Measurements from ENCODE around the gene UNC5CL. TPM values are rescaled to one million over a fixed set of nuclear protein-coding genes. Genes with fewer than 3 reads are reported as not detected.
"Not testable (repeated sequence)": the region's sequence is repeated elsewhere in the genome, so short reads cannot be mapped to it uniquely, and the experiment has no call there.

Gene UNC5CL
- total RNA-seq, 1 donor from 2014 or later = 1.4 TPM

GRCh38 chr6:41009669-41010068 lies 29.4 kb downstream of the UNC5CL start:
- DNase-seq = no peak
- H3K9me3 ChIP-seq = no peaks in the 10 kb centered on the region
- no peak overlapping the region for H3K27ac ChIP-seq
- no peaks in the 10 kb centered on the region for H3K4me1 ChIP-seq
- intact Hi-C loops (cut with DNase I) = no loop called here
- no peaks in the 10 kb centered on the region for H3K36me3 ChIP-seq
- ATAC-seq = no peak
- no peaks in the 10 kb centered on the region for H3K27me3 ChIP-seq
- TF ChIP-seq CTCF (IDR thresholded peaks at IDR 0.05) = no peak
- H3K4me3 ChIP-seq = no peak overlapping the region

GRCh38 chr6:41008011-41008410 lies 31.0 kb downstream of the UNC5CL start:
- Histone ChIP-seq H3K27me3 (no peaks in the 10 kb centered on the region), H3K27ac (no peak overlapping the region), H3K4me1 (no peaks in the 10 kb centered on the region), H3K4me3 (no peak overlapping the region), H3K9me3 (no peaks in the 10 kb centered on the region), H3K36me3 (no peaks in the 10 kb centered on the region)
- no peak for TF ChIP-seq CTCF (IDR thresholded peaks at IDR 0.05)
- intact Hi-C loops (cut with DNase I) = no loop called here
- ATAC-seq (no peak), DNase-seq (no peak)

DNA sequence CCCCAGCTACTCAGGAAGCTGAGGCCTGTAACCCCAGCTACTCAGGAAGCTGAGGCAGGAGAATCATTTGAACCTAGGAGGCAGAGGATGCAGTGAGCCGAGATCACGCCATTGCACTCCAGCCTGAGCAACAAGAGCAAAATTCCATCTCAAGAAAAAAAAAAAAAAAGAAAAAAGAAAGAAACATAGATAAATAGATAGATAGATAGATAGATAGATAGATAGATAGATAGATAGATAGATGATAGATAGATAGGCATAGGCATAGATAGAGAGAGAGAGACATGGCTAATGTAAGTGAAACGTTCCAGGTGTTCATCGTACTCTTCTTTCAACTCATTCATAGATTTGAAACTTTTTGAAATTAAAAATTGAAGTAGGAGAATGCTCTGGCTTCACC lies 32.0 kb downstream of the UNC5CL start:
- ATAC-seq; H3K36me3 ChIP-seq; intact Hi-C loops (cut with DNase I); DNase-seq; H3K27ac ChIP-seq; H3K4me3 ChIP-seq; H3K4me1 ChIP-seq; H3K27me3 ChIP-seq; H3K9me3 ChIP-seq: not testable (repeated sequence)

DNA sequence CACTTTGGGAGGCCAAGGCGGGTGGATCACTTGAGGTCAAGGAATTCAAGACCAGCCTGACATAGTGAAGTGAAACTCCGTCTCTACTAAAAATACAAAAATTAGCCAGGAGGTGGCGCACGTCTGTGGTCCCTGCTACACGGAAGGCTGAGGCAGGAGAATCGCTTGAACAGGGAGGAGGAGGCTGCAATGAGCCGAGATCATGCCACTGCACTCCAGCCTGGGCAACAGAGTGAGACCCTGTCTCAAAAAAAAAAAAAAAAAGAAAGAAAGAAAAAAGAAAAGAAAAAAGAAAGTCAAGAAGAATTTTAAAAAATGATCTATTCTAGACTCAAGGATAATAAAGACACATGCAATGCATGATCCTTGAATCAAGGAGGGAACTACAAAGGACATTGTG lies 32.8 kb downstream of the UNC5CL start:
- H3K36me3 ChIP-seq; intact Hi-C loops (cut with DNase I); H3K4me1 ChIP-seq; H3K27me3 ChIP-seq; H3K27ac ChIP-seq; DNase-seq; H3K4me3 ChIP-seq; H3K9me3 ChIP-seq: not testable (repeated sequence)
- ATAC-seq = peak; percentile 91
- TF ChIP-seq CTCF (IDR thresholded peaks at IDR 0.05) = peak; percentile 73

DNA sequence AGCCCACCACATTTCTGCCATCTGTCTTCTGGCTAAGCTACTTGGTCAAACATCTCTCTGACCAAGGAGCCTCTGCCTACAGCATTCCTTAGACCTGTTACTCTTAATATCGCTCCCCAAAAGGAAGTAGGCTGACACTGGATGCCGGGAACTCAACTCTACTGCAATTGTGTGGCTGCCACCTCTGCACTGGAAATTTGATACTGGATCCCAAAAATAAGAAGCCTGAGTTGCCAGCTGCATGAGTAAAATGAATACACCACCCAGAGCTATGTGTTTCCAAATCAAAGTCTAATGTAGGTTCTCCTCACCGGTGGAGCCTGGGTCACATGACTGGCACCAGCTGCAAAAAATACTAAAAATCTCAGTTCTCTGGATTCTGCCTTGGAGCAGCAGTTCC lies 36.9 kb downstream of the UNC5CL start:
- TF ChIP-seq CTCF (IDR thresholded peaks at IDR 0.05) = no peak
- H3K9me3 ChIP-seq = no peaks in the 10 kb centered on the region
- DNase-seq (no peak), ATAC-seq (no peak)
- H3K4me3 ChIP-seq = no peak overlapping the region
- H3K4me1 ChIP-seq = peaks cover 4% of the 10 kb centered on the region
- intact Hi-C loops (cut with DNase I) = no loop called here
- H3K27me3 ChIP-seq = no peaks in the 10 kb centered on the region
- no peaks in the 10 kb centered on the region for H3K36me3 ChIP-seq
- no peak overlapping the region for H3K27ac ChIP-seq

- Histone ChIP-seq H3K27me3 (no peaks in the 10 kb centered on the region), H3K27ac (no peak overlapping the region), H3K4me1 (peaks cover 12% of the 10 kb centered on the region), H3K36me3 (no peaks in the 10 kb centered on the region), H3K4me3 (no peak overlapping the region), H3K9me3 (no peaks in the 10 kb centered on the region)
- ATAC-seq (peak; percentile 60), DNase-seq (no peak)
- no peak for TF ChIP-seq CTCF (IDR thresholded peaks at IDR 0.05)
- intact Hi-C loops (cut with DNase I) = no loop called here
Measured at GRCh38 chr6:41000248-41000647, 38.8 kb downstream of the UNC5CL start.
